ENCODE data around the gene EIF4G3. TPM values are rescaled to one million over a fixed set of nuclear protein-coding genes. Genes with fewer than 3 reads are reported as not detected.

EIF4G3 gene
- polyA plus RNA-seq, 3 donors: 5.1 to 34.2 (median 5.8) TPM

GRCh38 chr1:21020151-21020550, 156.5 kb downstream of the EIF4G3 start:
- intact Hi-C loops (cut with micrococcal nuclease): loop anchor here (5.0 to 10.0 kb wide), 2 partner anchors 65 to 157 kb away; partner anchors contain the start of gene EIF4G3 (in 1 of the 2)
- Histone ChIP-seq H3K4me2 (replicated peaks; ENCODE audit: extremely low read depth, low read length, poor library complexity, severe bottlenecking) (no peak overlapping the region), H3K4me1 (ENCODE audit: control insufficient read depth in 1 of 2, insufficient read depth in 2 of 2, low read length in 2 of 2) (peaks cover 9 to 16% of the 10 kb centered on the region in 2 donors), H3K9me3 (replicated peaks in 1 of 2; ENCODE audit: control insufficient read depth in 1 of 2, insufficient read depth in 1 of 2, low read length in 2 of 2) (no peaks in the 10 kb centered on the region), H4K20me1 (ENCODE audit: insufficient read depth, low read length) (no peaks in the 10 kb centered on the region), H3K9ac (ENCODE audit: insufficient read depth, low read length, poor library complexity, severe bottlenecking) (no peak overlapping the region), H3K79me2 (ENCODE audit: insufficient read depth, low read length) (peaks cover 50% of the 10 kb centered on the region), H3K36me3 (replicated peaks in 1 of 2; ENCODE audit: control insufficient read depth in 1 of 2, insufficient read depth in 2 of 2, low read length in 2 of 2) (no peaks in the 10 kb centered on the region), H3K27me3 (ENCODE audit: control insufficient read depth in 2 of 2, insufficient read depth in 2 of 2, low read length in 2 of 2) (no peaks in the 10 kb centered on the region), H3K4me3 (replicated peaks in 1 of 3; ENCODE audit: low read depth in 2 of 3, low read length in 3 of 3) (no peak overlapping the region), H3K27ac (ENCODE audit: low read depth in 1 of 2, low read length in 2 of 2) (no peak overlapping the region), H2AFZ (ENCODE audit: insufficient read depth, low read depth, low read length, poor library complexity, severe bottlenecking) (no peak overlapping the region)
- DNase-seq: no peak
- no peak overlapping the region for H3K27ac Mint-ChIP-seq
- H3K9me3 Mint-ChIP-seq: peaks cover 0 to 3% (median 0%) of the 10 kb centered on the region in 7 donors
- H3K27me3 Mint-ChIP-seq (ENCODE audit: low read depth in 3 of 3): peaks cover 0 to 2% (median 1%) of the 10 kb centered on the region in 3 donors
- H3K4me3 Mint-ChIP-seq: no peak overlapping the region
- WGBS (ENCODE audit: insufficient coverage): 100% methylated on average over 1 of the region's 3 CpGs
- H3K36me3 Mint-ChIP-seq: peaks cover 13 to 20% of the 10 kb centered on the region in 2 donors
- H3K4me1 Mint-ChIP-seq: peaks cover 16% of the 10 kb centered on the region
- TF ChIP-seq CTCF (IDR thresholded peaks at IDR 0.05): no peak

- H3K4me1 Mint-ChIP-seq: peaks cover 16% of the 10 kb centered on the region
These were observed 158.0 kb downstream of the EIF4G3 start for GRCh38 chr1:21018673-21019072.

More at GRCh38 chr1:21018673-21019072, 158.0 kb downstream of the EIF4G3 start:
- Mint-ChIP-seq H3K27ac (no peak overlapping the region), H3K9me3 (no peaks in the 10 kb centered on the region), H3K4me3 (no peak overlapping the region), H3K27me3 (ENCODE audit: low read depth in 3 of 3) (peaks cover 0 to 2% (median 1%) of the 10 kb centered on the region in 3 donors), H3K36me3 (peaks cover 16 to 19% of the 10 kb centered on the region in 2 donors)
- Histone ChIP-seq H3K27me3 (ENCODE audit: control insufficient read depth in 2 of 2, insufficient read depth in 2 of 2, low read length in 2 of 2) (no peaks in the 10 kb centered on the region), H3K9me3 (replicated peaks in 1 of 2; ENCODE audit: control insufficient read depth in 1 of 2, insufficient read depth in 1 of 2, low read length in 2 of 2) (no peaks in the 10 kb centered on the region), H3K79me2 (ENCODE audit: insufficient read depth, low read length) (peaks cover 51% of the 10 kb centered on the region), H3K4me2 (replicated peaks; ENCODE audit: extremely low read depth, low read length, poor library complexity, severe bottlenecking) (no peak overlapping the region), H3K4me1 (ENCODE audit: control insufficient read depth in 1 of 2, insufficient read depth in 2 of 2, low read length in 2 of 2) (peaks cover 9 to 16% of the 10 kb centered on the region in 2 donors), H2AFZ (ENCODE audit: insufficient read depth, low read depth, low read length, poor library complexity, severe bottlenecking) (no peak overlapping the region), H3K36me3 (replicated peaks in 1 of 2; ENCODE audit: control insufficient read depth in 1 of 2, insufficient read depth in 2 of 2, low read length in 2 of 2) (peaks cover 0 to 3% of the 10 kb centered on the region in 2 donors), H4K20me1 (ENCODE audit: insufficient read depth, low read length) (peaks cover 11% of the 10 kb centered on the region), H3K9ac (ENCODE audit: insufficient read depth, low read length, poor library complexity, severe bottlenecking) (no peak overlapping the region), H3K4me3 (replicated peaks in 1 of 3; ENCODE audit: low read depth in 2 of 3, low read length in 3 of 3) (no peak overlapping the region), H3K27ac (ENCODE audit: low read depth in 1 of 2, low read length in 2 of 2) (no peak overlapping the region)
- TF ChIP-seq CTCF (IDR thresholded peaks at IDR 0.05): no peak
- no peak for DNase-seq
- intact Hi-C loops (cut with micrococcal nuclease): no loop called here
